ENCODE measurements around the gene TPST2.
"Not testable (repeated sequence)": the region's sequence is repeated elsewhere in the genome, so short reads cannot be mapped to it uniquely, and the experiment has no call there.

The TPST2 gene

GRCh38 chr22:26534171-26534855 is 55.6 kb downstream of the TPST2 start:
- DNase-seq (ENCODE audit: low spot score) = no peak

- no peak for DNase-seq (ENCODE audit: low spot score)
These were observed 60.6 kb downstream of the TPST2 start for GRCh38 chr22:26529345-26529744.

- DNase-seq (ENCODE audit: low spot score) = not testable (repeated sequence)
These were observed 61.4 kb downstream of the TPST2 start for GRCh38 chr22:26528518-26528917.

- DNase-seq (ENCODE audit: low spot score) = no peak
These were observed 62.1 kb downstream of the TPST2 start for GRCh38 chr22:26527574-26528465.

GRCh38 chr22:26527167-26527566 is 62.8 kb downstream of the TPST2 start:
- DNase-seq (ENCODE audit: low spot score) = no peak

GRCh38 chr22:26525946-26526564 is 63.9 kb downstream of the TPST2 start:
- DNase-seq (ENCODE audit: low spot score) = no peak

GRCh38 chr22:26524870-26525269 is 65.1 kb downstream of the TPST2 start:
- DNase-seq (ENCODE audit: low spot score) = no peak

- no peak for DNase-seq (ENCODE audit: low spot score)
These were observed 67.3 kb downstream of the TPST2 start for GRCh38 chr22:26522592-26522991.

GRCh38 chr22:26522012-26522411 is 67.9 kb downstream of the TPST2 start:
- DNase-seq (ENCODE audit: low spot score) = no peak

- DNase-seq (ENCODE audit: low spot score) = no peak
These were observed 72.5 kb downstream of the TPST2 start for GRCh38 chr22:26517429-26517828.

GRCh38 chr22:26516503-26516902 is 73.4 kb downstream of the TPST2 start:
- no peak for DNase-seq (ENCODE audit: low spot score)

- DNase-seq (ENCODE audit: low spot score) = no peak
These were observed 74.0 kb downstream of the TPST2 start for GRCh38 chr22:26515931-26516330.

- no peak for DNase-seq (ENCODE audit: low spot score)
These were observed 75.3 kb downstream of the TPST2 start for GRCh38 chr22:26514419-26515161.

GRCh38 chr22:26513838-26514237 is 76.1 kb downstream of the TPST2 start:
- no peak for DNase-seq (ENCODE audit: low spot score)

- DNase-seq (ENCODE audit: low spot score) = peak; percentile 94
These were observed 77.7 kb downstream of the TPST2 start, which contains the start of gene TFIP11 for GRCh38 chr22:26512149-26512793. TSS of gene TFIP11 (minus strand) at chr22:26512473. CDS start at chr22:26510272, 2,201 bp downstream.

GRCh38 chr22:26508148-26508547 is 81.8 kb downstream of the TPST2 start:
- no peak for DNase-seq (ENCODE audit: low spot score)

GRCh38 chr22:26503758-26504157 is 86.2 kb downstream of the TPST2 start:
- no peak for DNase-seq (ENCODE audit: low spot score)

GRCh38 chr22:26502688-26503561 is 87.0 kb downstream of the TPST2 start:
- DNase-seq (ENCODE audit: low spot score) = peak; percentile 31

- no peak for DNase-seq (ENCODE audit: low spot score)
These were observed 87.9 kb downstream of the TPST2 start for GRCh38 chr22:26501996-26502395.

GRCh38 chr22:26499188-26499703 is 90.7 kb downstream of the TPST2 start:
- no peak for DNase-seq (ENCODE audit: low spot score)
